ENCODE data around the gene UBE2V1. TPM values are rescaled to one million over a fixed set of nuclear protein-coding genes. Genes with fewer than 3 reads are reported as not detected.
"Not testable (repeated sequence)": the region's sequence is repeated elsewhere in the genome, so short reads cannot be mapped to it uniquely, and the experiment has no call there.

Gene UBE2V1
- total and polyA plus RNA-seq, 4 donors = 54.2 to 107 (median 83.0) TPM

DNA sequence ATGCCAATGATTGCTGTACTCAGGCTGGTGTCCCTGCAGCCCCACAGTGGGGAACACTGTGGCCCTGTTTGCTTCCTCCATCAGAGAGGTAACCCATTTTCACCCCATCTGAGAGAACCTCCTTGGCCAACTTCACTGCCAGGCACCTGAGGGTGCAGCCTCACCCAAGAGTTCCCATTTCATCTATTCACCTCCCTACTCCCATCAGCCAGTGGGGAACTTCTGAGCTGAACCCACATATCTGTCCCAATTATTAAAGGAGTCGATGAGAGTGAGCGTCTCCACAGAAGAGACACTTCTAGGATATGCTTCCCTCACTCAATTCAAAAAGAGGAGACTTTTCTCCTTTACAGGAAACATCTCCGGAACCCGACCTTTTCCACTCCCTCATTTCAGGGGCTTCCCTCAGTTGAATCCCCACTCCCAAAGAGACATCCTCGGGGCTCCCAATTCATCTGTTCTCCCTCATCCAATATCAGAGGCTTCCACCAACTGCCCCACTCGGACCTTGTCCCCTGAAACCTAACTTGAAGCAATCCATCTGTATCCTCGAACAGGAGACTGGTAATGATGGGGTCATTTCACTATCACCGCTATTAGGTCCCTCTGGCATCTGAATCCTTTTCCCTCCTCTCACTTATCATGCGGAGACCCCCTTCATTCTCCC lies 988 bp downstream of the UBE2V1 start:
- ATAC-seq (ENCODE audit: low FRiP score) = no peak
- Histone ChIP-seq H3K9me3 (ENCODE audit: control insufficient read depth, low read length) (no peaks in the 10 kb centered on the region), H3K27me3 (ENCODE audit: control insufficient read depth in 1 of 2, insufficient read depth in 2 of 2, low read length in 1 of 2) (no peaks in the 10 kb centered on the region), H3K36me3 (ENCODE audit: control insufficient read depth in 1 of 2, insufficient read depth in 2 of 2, low read length in 1 of 2) (no peaks in the 10 kb centered on the region), H3K4me1 (ENCODE audit: control insufficient read depth in 1 of 2, insufficient read depth in 2 of 2, low read length in 2 of 2) (peaks cover 0 to 8% of the 10 kb centered on the region in 2 donors), H3K4me3 (ENCODE audit: low read length in 2 of 2) (peak overlapping the region; percentile 83 to 90), H3K27ac (ENCODE audit: low read depth in 1 of 2, low read length in 2 of 2) (peak overlapping the region; percentile 38 to 61)
- intact Hi-C loops (cut with DNase I) = no loop called here
- WGBS, 2 donors = 8 to 9% methylated on average over 9 of the region's 9 CpGs
- no peak for DNase-seq

DNA sequence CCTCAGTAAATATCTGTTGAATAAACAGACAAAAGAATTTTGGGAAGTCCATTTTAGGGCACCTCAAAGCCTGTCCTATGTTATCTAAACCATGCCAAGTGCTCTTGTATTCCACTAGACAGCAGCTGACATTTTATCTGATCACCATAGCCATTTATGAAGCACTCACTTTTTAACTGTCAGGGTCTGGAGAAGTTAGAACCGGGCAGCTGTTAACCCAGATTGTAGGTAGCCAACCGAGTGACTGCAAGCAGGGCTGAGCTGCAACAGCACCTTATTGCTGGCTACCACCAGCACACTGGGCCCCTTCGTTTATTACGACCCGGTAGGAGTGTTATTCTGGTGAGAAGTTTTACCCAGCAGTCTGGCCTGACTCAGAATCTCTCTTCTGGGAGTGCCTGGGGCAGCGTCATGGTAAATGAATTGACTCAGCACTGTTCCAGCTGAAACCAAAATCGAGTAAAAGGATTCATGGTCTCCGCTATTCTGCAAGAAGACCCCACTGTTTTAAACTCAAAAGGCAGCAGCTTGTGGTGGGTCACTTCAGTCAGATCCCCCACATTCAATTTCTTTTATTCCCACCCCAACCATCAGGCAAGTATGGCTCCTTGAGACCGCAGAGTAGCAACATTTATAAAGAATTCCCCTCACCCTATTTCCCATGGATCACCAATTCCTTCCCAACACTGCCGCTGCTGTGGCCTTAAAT lies 1.7 kb downstream of the UBE2V1 start:
- ATAC-seq (ENCODE audit: low FRiP score) = no peak
- H3K4me1 ChIP-seq (ENCODE audit: control insufficient read depth in 1 of 2, insufficient read depth in 2 of 2, low read length in 2 of 2) = peaks cover 0 to 8% of the 10 kb centered on the region in 2 donors
- intact Hi-C loops (cut with DNase I) = no loop called here
- no peaks in the 10 kb centered on the region for H3K36me3 ChIP-seq (ENCODE audit: control insufficient read depth in 1 of 2, insufficient read depth in 2 of 2, low read length in 1 of 2)
- no peaks in the 10 kb centered on the region for H3K27me3 ChIP-seq (ENCODE audit: control insufficient read depth in 1 of 2, insufficient read depth in 2 of 2, low read length in 1 of 2)
- H3K27ac ChIP-seq (ENCODE audit: low read depth in 1 of 2, low read length in 2 of 2) = peak overlapping the region in 1 of 2 donors; percentile 41
- H3K4me3 ChIP-seq (ENCODE audit: low read length in 2 of 2) = no peak overlapping the region
- H3K9me3 ChIP-seq (ENCODE audit: control insufficient read depth, low read length) = no peaks in the 10 kb centered on the region
- 31 to 36% methylated on average over 10 of the region's 10 CpGs for WGBS, 2 donors
- no peak for DNase-seq

DNA sequence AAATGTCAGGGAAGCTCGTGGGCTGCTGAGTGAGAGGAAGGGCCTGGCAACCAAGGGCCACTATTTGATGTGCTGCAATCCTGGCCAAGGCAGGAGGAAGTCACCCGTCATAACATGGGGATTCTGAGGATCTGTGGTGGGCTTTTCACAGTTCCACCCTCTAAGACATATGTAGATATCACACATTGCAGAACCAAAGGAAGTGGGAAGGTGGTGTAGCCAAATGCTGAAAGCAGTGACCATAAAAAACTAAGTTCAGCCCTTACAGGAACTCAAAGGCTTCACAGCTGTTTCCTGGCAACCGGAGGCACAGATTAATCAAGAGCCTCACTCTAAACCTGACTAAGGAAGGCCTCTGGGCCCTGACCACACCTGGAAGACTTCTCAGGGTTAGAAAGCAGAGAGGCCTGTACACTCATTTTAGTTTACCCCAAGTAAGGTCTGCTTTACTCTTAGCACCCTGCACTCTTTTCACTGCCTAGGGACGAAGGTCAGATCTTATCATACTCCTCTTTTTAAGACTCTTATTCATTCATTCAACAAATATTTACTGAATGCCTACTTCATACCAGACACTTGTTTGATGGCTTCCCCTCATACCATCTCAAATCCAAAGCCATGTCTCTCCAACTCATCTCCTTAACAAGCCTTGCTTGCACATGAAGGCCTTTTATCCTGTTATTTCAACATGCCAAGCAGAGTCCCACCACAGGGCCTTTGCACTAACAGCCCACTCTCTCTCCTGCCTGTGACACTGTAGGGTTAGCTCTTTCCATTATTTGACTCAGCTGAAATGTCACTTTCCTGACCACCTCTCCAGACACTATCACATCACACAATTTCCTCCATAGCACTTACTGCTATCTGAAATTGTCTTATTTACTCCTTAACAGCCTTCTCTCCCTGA lies 2.6 kb downstream of the UBE2V1 start:
- 37 to 43% methylated on average over 4 of the region's 4 CpGs for WGBS, 2 donors
- Histone ChIP-seq H3K9me3 (ENCODE audit: control insufficient read depth, low read length) (no peaks in the 10 kb centered on the region), H3K4me1 (ENCODE audit: control insufficient read depth in 1 of 2, insufficient read depth in 2 of 2, low read length in 2 of 2) (peaks cover 0 to 8% of the 10 kb centered on the region in 2 donors), H3K27me3 (ENCODE audit: control insufficient read depth in 1 of 2, insufficient read depth in 2 of 2, low read length in 1 of 2) (no peaks in the 10 kb centered on the region), H3K27ac (ENCODE audit: low read depth in 1 of 2, low read length in 2 of 2) (no peak overlapping the region), H3K4me3 (ENCODE audit: low read length in 2 of 2) (no peak overlapping the region), H3K36me3 (ENCODE audit: control insufficient read depth in 1 of 2, insufficient read depth in 2 of 2, low read length in 1 of 2) (no peaks in the 10 kb centered on the region)
- ATAC-seq (ENCODE audit: low FRiP score) = no peak
- intact Hi-C loops (cut with DNase I) = no loop called here
- DNase-seq = no peak

DNA sequence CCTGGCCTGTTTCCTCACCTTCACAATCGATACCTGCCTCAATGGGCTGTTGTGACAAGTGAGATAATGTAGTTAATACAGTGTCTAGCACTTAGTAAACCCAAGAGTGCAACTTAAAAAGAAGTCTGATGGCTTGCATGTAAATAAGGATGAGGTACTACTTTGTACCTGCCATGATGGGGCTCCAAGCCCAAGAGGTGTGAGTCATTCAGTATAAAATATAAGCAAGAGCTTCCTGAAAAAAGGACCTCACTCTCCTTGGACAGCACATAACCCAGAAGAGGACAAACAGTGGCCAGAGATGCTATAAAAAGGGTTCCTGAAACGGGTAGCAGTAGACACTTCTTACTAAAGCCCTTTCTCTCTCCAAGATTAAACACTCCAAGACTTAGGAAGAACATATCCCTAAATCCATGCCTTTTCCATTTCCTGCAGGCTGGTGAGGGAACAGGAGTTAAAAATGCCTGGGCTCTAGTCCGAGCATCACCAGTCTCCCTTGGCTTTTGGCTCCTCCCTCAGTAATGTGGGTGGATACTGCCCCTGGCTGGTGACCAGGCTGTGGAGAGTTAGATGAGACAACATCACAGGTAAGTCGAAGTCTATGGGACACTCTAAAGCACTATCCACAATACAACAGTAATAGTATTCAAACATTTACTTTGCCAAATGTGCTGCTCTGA lies 4.3 kb downstream of the UBE2V1 start:
- Histone ChIP-seq H3K27me3 (ENCODE audit: control insufficient read depth in 1 of 2, insufficient read depth in 2 of 2, low read length in 1 of 2) (no peaks in the 10 kb centered on the region), H3K4me3 (ENCODE audit: low read length in 2 of 2) (no peak overlapping the region), H3K4me1 (ENCODE audit: control insufficient read depth in 1 of 2, insufficient read depth in 2 of 2, low read length in 2 of 2) (peaks cover 0 to 5% of the 10 kb centered on the region in 2 donors), H3K27ac (ENCODE audit: low read depth in 1 of 2, low read length in 2 of 2) (peak overlapping the region in 1 of 2 donors; percentile 8), H3K36me3 (ENCODE audit: control insufficient read depth in 1 of 2, insufficient read depth in 2 of 2, low read length in 1 of 2) (no peaks in the 10 kb centered on the region), H3K9me3 (ENCODE audit: control insufficient read depth, low read length) (no peaks in the 10 kb centered on the region)
- intact Hi-C loops (cut with DNase I) = no loop called here
- DNase-seq = no peak
- ATAC-seq (ENCODE audit: low FRiP score) = no peak
- WGBS, 2 donors = 42% methylated on average over 4 of the region's 4 CpGs

DNA sequence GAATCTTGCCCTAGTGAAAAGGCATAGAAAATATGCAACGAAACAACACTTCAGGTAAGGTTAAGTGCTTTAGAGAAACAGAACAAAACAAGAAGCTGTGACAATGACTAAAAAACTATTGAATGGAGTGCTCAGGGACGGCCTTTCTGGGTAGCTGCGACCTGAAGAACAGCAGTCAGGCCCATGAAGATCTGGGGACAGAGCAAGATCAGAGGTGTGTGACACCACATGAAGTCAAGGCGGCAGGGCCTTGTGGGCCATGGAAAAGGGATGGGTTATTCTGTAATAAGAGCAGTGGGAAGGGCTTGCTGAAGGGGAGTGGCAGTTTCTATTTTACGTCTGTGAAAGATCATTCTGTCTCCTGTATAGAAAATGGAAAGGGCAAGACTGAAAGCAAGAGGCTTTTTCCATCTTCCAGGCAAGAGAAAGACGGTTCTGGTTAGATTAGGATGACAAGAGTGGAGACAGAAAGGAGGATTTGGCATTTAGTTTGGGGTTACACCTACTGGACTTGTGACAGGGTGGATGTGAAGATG lies 5.1 kb downstream of the UBE2V1 start:
- no peak for ATAC-seq (ENCODE audit: low FRiP score)
- no peak for DNase-seq
- H3K4me3 ChIP-seq (ENCODE audit: low read length in 2 of 2) = no peak overlapping the region
- 65 to 67% methylated on average over 6 of the region's 6 CpGs for WGBS, 2 donors
- intact Hi-C loops (cut with DNase I) = no loop called here
- H3K27ac ChIP-seq (ENCODE audit: low read depth in 1 of 2, low read length in 2 of 2) = no peak overlapping the region
- peaks cover 0 to 5% of the 10 kb centered on the region in 2 donors for H3K4me1 ChIP-seq (ENCODE audit: control insufficient read depth in 1 of 2, insufficient read depth in 2 of 2, low read length in 2 of 2)
- no peaks in the 10 kb centered on the region for H3K9me3 ChIP-seq (ENCODE audit: control insufficient read depth, low read length)
- no peaks in the 10 kb centered on the region for H3K27me3 ChIP-seq (ENCODE audit: control insufficient read depth in 1 of 2, insufficient read depth in 2 of 2, low read length in 1 of 2)
- H3K36me3 ChIP-seq (ENCODE audit: control insufficient read depth in 1 of 2, insufficient read depth in 2 of 2, low read length in 1 of 2) = no peaks in the 10 kb centered on the region

DNA sequence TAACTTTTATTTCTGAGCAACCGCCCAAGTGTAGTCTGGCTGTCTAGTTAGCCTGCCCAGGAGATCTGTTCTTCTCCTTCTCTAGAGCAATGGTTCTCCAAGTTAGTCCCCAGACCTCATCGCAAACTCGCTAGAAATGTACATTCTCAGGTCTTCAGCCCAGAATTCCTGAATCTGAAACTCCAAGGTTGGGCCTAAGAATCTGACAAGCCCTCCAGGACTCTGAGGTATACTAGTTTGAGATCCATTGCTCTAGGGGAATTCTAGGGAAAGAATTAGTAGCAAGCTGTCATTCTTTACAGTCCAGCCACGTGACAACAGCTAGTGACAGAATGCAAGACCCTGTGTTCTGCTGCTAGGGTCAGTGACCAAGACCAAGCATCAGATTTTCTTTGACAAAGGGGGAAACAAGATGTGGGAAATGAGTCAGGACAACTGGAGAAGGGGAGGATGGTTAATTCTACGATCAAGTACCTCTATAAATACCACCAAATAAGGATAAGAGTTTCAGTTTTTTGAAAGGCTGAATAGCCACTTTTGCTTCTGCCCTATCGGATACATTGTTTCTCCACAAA lies 5.8 kb downstream of the UBE2V1 start:
- intact Hi-C loops (cut with DNase I) = no loop called here
- H3K36me3 ChIP-seq (ENCODE audit: control insufficient read depth in 1 of 2, insufficient read depth in 2 of 2, low read length in 1 of 2) = no peaks in the 10 kb centered on the region
- H3K27ac ChIP-seq (ENCODE audit: low read depth in 1 of 2, low read length in 2 of 2) = no peak overlapping the region
- no peaks in the 10 kb centered on the region for H3K27me3 ChIP-seq (ENCODE audit: control insufficient read depth in 1 of 2, insufficient read depth in 2 of 2, low read length in 1 of 2)
- no peak for DNase-seq
- no peaks in the 10 kb centered on the region for H3K9me3 ChIP-seq (ENCODE audit: control insufficient read depth, low read length)
- no peak overlapping the region for H3K4me3 ChIP-seq (ENCODE audit: low read length in 2 of 2)
- no peak for ATAC-seq (ENCODE audit: low FRiP score)
- peaks cover 0 to 5% of the 10 kb centered on the region in 2 donors for H3K4me1 ChIP-seq (ENCODE audit: control insufficient read depth in 1 of 2, insufficient read depth in 2 of 2, low read length in 2 of 2)
- WGBS, 2 donors = 68 to 71% methylated on average over 6 of the region's 6 CpGs

DNA sequence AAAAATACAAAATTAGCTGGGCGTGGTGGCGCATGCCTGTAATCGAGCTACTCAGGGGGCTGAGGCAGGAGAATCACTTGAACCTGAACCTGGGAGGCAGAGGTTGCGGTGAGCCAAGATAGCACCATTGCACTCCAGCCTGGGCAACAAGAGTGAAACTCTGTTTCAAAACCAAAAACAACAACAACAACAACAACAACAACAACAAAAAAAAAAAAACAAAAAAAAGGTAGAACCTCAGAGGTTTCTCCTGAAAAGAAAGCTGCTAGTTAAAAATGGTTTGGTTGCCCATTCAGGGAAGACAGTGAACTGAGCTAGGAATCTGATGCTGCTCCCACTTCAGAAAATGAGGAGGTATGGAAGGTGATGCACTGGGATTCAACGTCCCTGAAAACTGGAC lies 6.3 kb downstream of the UBE2V1 start:
- H3K4me3 ChIP-seq (ENCODE audit: low read length in 2 of 2); ATAC-seq (ENCODE audit: low FRiP score); H3K27ac ChIP-seq (ENCODE audit: low read depth in 1 of 2, low read length in 2 of 2); intact Hi-C loops (cut with DNase I); H3K4me1 ChIP-seq (ENCODE audit: control insufficient read depth in 1 of 2, insufficient read depth in 2 of 2, low read length in 2 of 2); H3K36me3 ChIP-seq (ENCODE audit: control insufficient read depth in 1 of 2, insufficient read depth in 2 of 2, low read length in 1 of 2); DNase-seq; H3K27me3 ChIP-seq (ENCODE audit: control insufficient read depth in 1 of 2, insufficient read depth in 2 of 2, low read length in 1 of 2); H3K9me3 ChIP-seq (ENCODE audit: control insufficient read depth, low read length): not testable (repeated sequence)
- WGBS, 2 donors = 90% methylated on average over 5 of the region's 5 CpGs

All from aorta (tissue), 5 donors.